Esophagus muscularis mucosa (tissue), 4 donors: ENCODE measurements around the gene CAD. TPM values are rescaled to one million over a fixed set of nuclear protein-coding genes. Genes with fewer than 3 reads are reported as not detected.

Experiments used
- DNase-seq: peaks from one replicate; pipeline ENCODE4 v3.0.0-alpha.2; 2017; ENCODE audit errors: extremely low spot score
- H3K27ac ChIP-seq, 4 donors: fragments of 200-600 bp; sonication (generic); replicated peaks in 1 of 4; 1 replicate in 3 of 4; 2 replicates in 1 of 4; pipeline ENCODE4 v1.5.1; 2016 to 2019; ENCODE audit warnings: mild to moderate bottlenecking in 1 of 4
- H3K27me3 ChIP-seq, 4 donors: fragments of 200-600 bp; sonication (generic); one replicate each; pipeline versions ENCODE4 v1.5.1 to v1.6.0; 2016 to 2019
- H3K36me3 ChIP-seq, 4 donors: fragments of 200-600 bp; sonication (generic); one replicate each; pipeline ENCODE4 v1.5.1; 2016 to 2019
- H3K4me1 ChIP-seq, 4 donors: fragments of 200-600 bp; sonication (generic); one replicate each; pipeline ENCODE4 v1.5.1; 2016 to 2019
- H3K4me3 ChIP-seq, 4 donors: fragments of 200-600 bp; sonication (generic); 1 replicate in 2 of 4; 2 replicates in 2 of 4; pipeline ENCODE4 v1.5.1; 2016 to 2019; ENCODE audit warnings: mild to moderate bottlenecking in 4 of 4, moderate library complexity in 1 of 4
- H3K9me3 ChIP-seq, 4 donors: fragments of 200-600 bp; sonication (generic); 1 replicate in 3 of 4; 2 replicates in 1 of 4; pipeline ENCODE4 v1.5.1; 2016 to 2019
- CTCF ChIP-seq, 3 experiments: fragments of 200-600 bp in 2 of 3; fragments of 450-650 bp in 1 of 3; sonication (generic) in 2 of 3; IDR thresholded peaks; one replicate each; pipeline ENCODE4 v1.5.1; 2017 to 2019; ENCODE audit warnings: antibody characterized with exemption in 3 of 3, mild to moderate bottlenecking in 2 of 3, moderate library complexity in 1 of 3
- EP300 ChIP-seq: sonication (generic); formaldehyde crosslinking; IDR thresholded peaks from one replicate; pipeline ENCODE4 v1.6.1; 2017; ENCODE audit warnings: antibody characterized with exemption
- POLR2A ChIP-seq: fragments of 450-650 bp; IDR thresholded peaks from one replicate; pipeline ENCODE4 v1.6.1; 2017; ENCODE audit warnings: antibody characterized with exemption, moderate library complexity, mild to moderate bottlenecking, low read depth
- POLR2AphosphoS5 ChIP-seq, 2 donors: sonication (generic); formaldehyde crosslinking; IDR thresholded peaks; one replicate each; pipeline ENCODE4 v1.6.1; 2017; ENCODE audit warnings: antibody characterized with exemption in 2 of 2
- WGBS: methylation state at CpG from one replicate; pipeline ENCODE4 v1.1.5; 2018; 5-methylcytosine and 5-hydroxymethylcytosine counted together
- intact Hi-C: fragments of 100-400 bp; cut with DNase I; formaldehyde crosslinking; loops from one replicate; pipeline ENCODE4 v1.15.1; 2023
- total RNA-seq, 4 donors: library from RNA; depleted of rRNA; stranded (reverse); fragments of >200 nt; gene quantifications; one replicate each; pipeline versions ENCODE4 v1.1.0 to v1.2.1, GENCODE V29; 2016

The CAD gene
- total RNA-seq, 4 donors from 2014 or later = 12.4 to 28.3 (median 16.6) TPM

- intact Hi-C loops = no loop called here
- peaks cover 0 to 4% (median 0%) of the 10 kb centered on the region in 4 donors for H3K4me1 ChIP-seq
- no peaks in the 10 kb centered on the region for H3K9me3 ChIP-seq
- no peak for DNase-seq
- H3K36me3 ChIP-seq = peaks cover 44 to 62% (median 58%) of the 10 kb centered on the region in 4 donors
- no peak overlapping the region for H3K27ac ChIP-seq
- WGBS = 83% methylated on average over 19 of the region's 19 CpGs
- TF ChIP-seq POLR2AphosphoS5 (IDR thresholded peaks at IDR 0.05) = no peak
- no peak for TF ChIP-seq CTCF (IDR thresholded peaks at IDR 0.05)
- TF ChIP-seq EP300 = no peak
- no peak for TF ChIP-seq POLR2A
- H3K27me3 ChIP-seq = no peaks in the 10 kb centered on the region
- no peak overlapping the region for H3K4me3 ChIP-seq
These were observed 26.4 kb downstream of the CAD start for GRCh38 chr2:27243391-27244130.

- intact Hi-C loops = no loop called here
- 81% methylated on average over 10 of the region's 10 CpGs for WGBS
- H3K27ac ChIP-seq = no peak overlapping the region
- no peak overlapping the region for H3K4me3 ChIP-seq
- peaks cover 29 to 47% (median 43%) of the 10 kb centered on the region in 4 donors for H3K36me3 ChIP-seq
- peaks cover 0 to 14% (median 3%) of the 10 kb centered on the region in 4 donors for H3K27me3 ChIP-seq
- H3K4me1 ChIP-seq = peaks cover 0 to 4% (median under 1%) of the 10 kb centered on the region in 4 donors
- H3K9me3 ChIP-seq = no peaks in the 10 kb centered on the region
- TF ChIP-seq EP300 = no peak
- no peak for TF ChIP-seq POLR2AphosphoS5 (IDR thresholded peaks at IDR 0.05)
- DNase-seq = no peak
These were observed 27.9 kb downstream of the CAD start for GRCh38 chr2:27245116-27245515.

GRCh38 chr2:27245626-27246025 is 28.5 kb downstream of the CAD start:
- DNase-seq = no peak
- WGBS = 82% methylated on average over 4 of the region's 4 CpGs
- H3K27ac ChIP-seq = no peak overlapping the region
- TF ChIP-seq POLR2AphosphoS5 (IDR thresholded peaks at IDR 0.05) (no peak), POLR2A (no peak), EP300 (no peak), CTCF (IDR thresholded peaks at IDR 0.05) (no peak)
- H3K36me3 ChIP-seq = peaks cover 24 to 42% (median 38%) of the 10 kb centered on the region in 4 donors
- H3K27me3 ChIP-seq = peaks cover 0 to 19% (median 7%) of the 10 kb centered on the region in 4 donors
- no peaks in the 10 kb centered on the region for H3K9me3 ChIP-seq
- no peak overlapping the region for H3K4me3 ChIP-seq
- intact Hi-C loops = no loop called here
- H3K4me1 ChIP-seq = peaks cover 0 to 6% (median 4%) of the 10 kb centered on the region in 4 donors

- peaks cover 11 to 19% (median 15%) of the 10 kb centered on the region in 4 donors for H3K36me3 ChIP-seq
These were observed 30.7 kb downstream of the CAD start for GRCh38 chr2:27247893-27248292.

More at GRCh38 chr2:27247893-27248292, 30.7 kb downstream of the CAD start:
- intact Hi-C loops = no loop called here
- Histone ChIP-seq H3K4me3 (no peak overlapping the region), H3K4me1 (peaks cover 0 to 6% (median 4%) of the 10 kb centered on the region in 4 donors), H3K27me3 (peaks cover 0 to 42% (median 7%) of the 10 kb centered on the region in 4 donors), H3K27ac (no peak overlapping the region), H3K9me3 (no peaks in the 10 kb centered on the region)
- no peak for DNase-seq
- no peak for TF ChIP-seq POLR2A
- TF ChIP-seq POLR2AphosphoS5 (IDR thresholded peaks at IDR 0.05) = no peak
- TF ChIP-seq CTCF (IDR thresholded peaks at IDR 0.05) = no peak
- no peak for TF ChIP-seq EP300
- 91% methylated on average over 4 of the region's 4 CpGs for WGBS
